OCI-LY7 (cell line): ENCODE results near the gene NCLN.

Source experiments
- CTCF ChIP-seq: fragments of 200-600 bp; sonication (generic); conservative IDR thresholded peaks from 2 replicates; pipeline ENCODE4 v1.5.1; 2014; ENCODE audit warnings: mild to moderate bottlenecking, antibody characterized with exemption, low read length, moderate library complexity, mixed read lengths
- EZH2phosphoT487 ChIP-seq: fragments of 200-600 bp; sonication (generic); IDR thresholded peaks from 2 replicates; pipeline ENCODE4 v1.6.1; 2018; ENCODE audit warnings: low read depth, borderline replicate concordance, mild to moderate bottlenecking, mixed run types, antibody characterized with exemption, low read length, moderate library complexity, mixed read lengths

DNA sequence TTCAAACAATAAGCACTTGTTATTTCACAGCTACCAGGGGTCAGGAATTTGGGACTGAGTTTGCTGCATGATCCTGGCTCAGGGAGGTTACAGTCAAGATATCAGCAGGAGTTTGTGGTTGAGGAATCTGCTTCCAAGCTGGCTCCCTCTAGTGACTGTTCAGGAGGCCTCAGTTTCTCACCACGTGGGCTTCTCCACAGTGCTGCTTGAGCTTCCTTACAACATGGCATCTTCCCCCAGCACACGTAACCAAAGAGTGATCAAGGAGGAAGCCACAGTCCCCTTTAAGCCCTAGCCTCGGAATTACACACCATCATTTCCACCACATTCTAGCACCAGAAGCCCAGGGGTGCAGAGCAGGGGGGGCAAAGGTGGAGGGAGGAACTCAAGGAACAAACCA, 67.5 kb downstream of the NCLN start:
- TF ChIP-seq CTCF (peak; percentile 38; the same call in 1 of the 2 replicates), EZH2phosphoT487 (no peak)
